Measurements from ENCODE around the gene TCTA. TPM values are rescaled to one million over a fixed set of nuclear protein-coding genes. Genes with fewer than 3 reads are reported as not detected.

Gene TCTA
- total RNA-seq, 2 donors from 2014 or later = 6.3 to 11.2 TPM

- TF ChIP-seq CTCF (conservative IDR thresholded peaks at IDR 0.05) = no peak
- Histone ChIP-seq H3K36me3 (ENCODE audit: control insufficient read depth, insufficient read depth, low read length) (no peaks in the 10 kb centered on the region), H3K4me1 (ENCODE audit: control insufficient read depth, insufficient read depth, low read length) (peaks cover 3% of the 10 kb centered on the region), H3K27ac (ENCODE audit: low read depth, low read length) (no peak overlapping the region), H3K9ac (ENCODE audit: extremely low read depth, low read length, poor library complexity, severe bottlenecking) (no peak overlapping the region), H3K4me3 (ENCODE audit: low read length) (no peak overlapping the region), H3K27me3 (ENCODE audit: control insufficient read depth, insufficient read depth, low read length, poor library complexity, severe bottlenecking) (no peaks in the 10 kb centered on the region), H3K9me3 (ENCODE audit: control insufficient read depth, low read length) (no peaks in the 10 kb centered on the region)
- Mint-ChIP-seq H3K36me3 (ENCODE audit: low read depth) (peaks cover 8% of the 10 kb centered on the region), H3K4me3 (peak overlapping the region; percentile 84), H3K4me1 (peaks cover 6% of the 10 kb centered on the region), H3K27ac (no peak overlapping the region), H3K9me3 (no peaks in the 10 kb centered on the region), H3K27me3 (ENCODE audit: insufficient read depth) (no peaks in the 10 kb centered on the region)
- whole genome bisulfite sequencing, 2 experiments (ENCODE audit: insufficient coverage in 1 of 2, insufficient read length in 1 of 2) = 92 to 100% methylated on average over 1 to 2 of the region's 2 CpGs
- DNase-seq = no peak
Observed at GRCh38 chr3:49427586-49427985, 15.4 kb downstream of the TCTA start.

GRCh38 chr3:49428752-49429080 is 16.5 kb downstream of the TCTA start:
- no peaks in the 10 kb centered on the region for H3K27me3 ChIP-seq (ENCODE audit: control insufficient read depth, insufficient read depth, low read length, poor library complexity, severe bottlenecking)
- no peak overlapping the region for H3K27ac ChIP-seq (ENCODE audit: low read depth, low read length)
- no peaks in the 10 kb centered on the region for H3K4me1 Mint-ChIP-seq
- peaks cover 8% of the 10 kb centered on the region for H3K36me3 Mint-ChIP-seq (ENCODE audit: low read depth)
- H3K36me3 ChIP-seq (ENCODE audit: control insufficient read depth, insufficient read depth, low read length) = no peaks in the 10 kb centered on the region
- no peaks in the 10 kb centered on the region for H3K9me3 ChIP-seq (ENCODE audit: control insufficient read depth, low read length)
- WGBS, 2 experiments (ENCODE audit: insufficient coverage in 1 of 2, insufficient read length in 1 of 2) = 19 to 20% methylated on average over 8 to 9 of the region's 9 CpGs
- peak overlapping the region; percentile 79 for H3K4me3 ChIP-seq (ENCODE audit: low read length)
- H3K9me3 Mint-ChIP-seq = no peaks in the 10 kb centered on the region
- no peak for TF ChIP-seq CTCF (conservative IDR thresholded peaks at IDR 0.05)
- no peak for DNase-seq
- H3K27me3 Mint-ChIP-seq (ENCODE audit: insufficient read depth) = no peaks in the 10 kb centered on the region
- no peaks in the 10 kb centered on the region for H3K4me1 ChIP-seq (ENCODE audit: control insufficient read depth, insufficient read depth, low read length)
- peak overlapping the region; percentile 92 for H3K27ac Mint-ChIP-seq
- H3K9ac ChIP-seq (ENCODE audit: extremely low read depth, low read length, poor library complexity, severe bottlenecking) = peak overlapping the region; percentile 79
- peak overlapping the region; percentile 84 for H3K4me3 Mint-ChIP-seq

GRCh38 chr3:49434731-49435130 is 22.5 kb downstream of the TCTA start:
- no peaks in the 10 kb centered on the region for H3K27me3 ChIP-seq (ENCODE audit: control insufficient read depth, insufficient read depth, low read length, poor library complexity, severe bottlenecking)
- Mint-ChIP-seq H3K27me3 (ENCODE audit: insufficient read depth) (peaks cover 1% of the 10 kb centered on the region), H3K36me3 (ENCODE audit: low read depth) (no peaks in the 10 kb centered on the region), H3K4me1 (no peaks in the 10 kb centered on the region), H3K4me3 (no peak overlapping the region), H3K9me3 (no peaks in the 10 kb centered on the region), H3K27ac (no peak overlapping the region)
- no peaks in the 10 kb centered on the region for H3K9me3 ChIP-seq (ENCODE audit: control insufficient read depth, low read length)
- H3K9ac ChIP-seq (ENCODE audit: extremely low read depth, low read length, poor library complexity, severe bottlenecking) = no peak overlapping the region
- no peak overlapping the region for H3K27ac ChIP-seq (ENCODE audit: low read depth, low read length)
- no peak for TF ChIP-seq CTCF (conservative IDR thresholded peaks at IDR 0.05)
- H3K4me3 ChIP-seq (ENCODE audit: low read length) = no peak overlapping the region
- 85 to 100% methylated on average over 3 to 5 of the region's 5 CpGs for WGBS, 2 experiments (ENCODE audit: insufficient coverage in 1 of 2, insufficient read length in 1 of 2)
- H3K36me3 ChIP-seq (ENCODE audit: control insufficient read depth, insufficient read depth, low read length) = no peaks in the 10 kb centered on the region
- H3K4me1 ChIP-seq (ENCODE audit: control insufficient read depth, insufficient read depth, low read length) = no peaks in the 10 kb centered on the region
- no peak for DNase-seq
